ENCODE measurements around the gene FAM193A. TPM values are rescaled to one million over a fixed set of nuclear protein-coding genes. Genes with fewer than 3 reads are reported as not detected.

FAM193A gene
- total RNA-seq, 1 donor from 2014 or later, result 28.8 TPM

DNA sequence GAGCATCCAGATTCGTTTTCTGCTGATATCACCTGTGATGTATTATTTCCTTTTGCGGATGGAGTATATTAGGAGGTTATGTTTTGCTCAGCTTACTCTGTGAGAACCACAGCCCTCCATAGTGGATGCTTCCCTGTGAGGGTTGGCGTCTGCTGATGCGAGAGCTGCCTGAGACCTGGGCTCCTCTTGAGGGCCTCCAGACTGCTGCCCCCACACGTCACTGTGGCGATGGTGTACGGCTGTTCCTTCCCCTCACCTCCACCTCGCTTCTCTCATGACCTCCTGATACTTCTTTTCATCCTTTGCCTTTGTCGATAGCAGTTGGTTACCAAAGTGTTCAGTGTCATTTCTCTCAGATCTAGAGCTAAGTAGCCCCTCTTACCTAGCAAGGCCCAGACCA, 148.0 kb downstream of the FAM193A start:
- H3K4me1 Mint-ChIP-seq (ENCODE audit: low read depth, unreplicated experiment), result peaks cover 4% of the 10 kb centered on the region
- Histone ChIP-seq H3K4me3 (ENCODE audit: insufficient read depth, low read depth, low read length) (no peak overlapping the region), H3K27me3 (ENCODE audit: insufficient read depth, low read length) (no peaks in the 10 kb centered on the region), H3K36me3 (ENCODE audit: insufficient read depth, low read length) (peaks cover 10% of the 10 kb centered on the region), H3K27ac (ENCODE audit: low read depth, low read length) (no peak overlapping the region), H3K9ac (ENCODE audit: low read length) (no peak overlapping the region), H4K20me1 (ENCODE audit: insufficient read depth, low read length) (peaks cover 44% of the 10 kb centered on the region), H3K79me2 (ENCODE audit: insufficient read depth, low read length) (peaks cover 14% of the 10 kb centered on the region), H2AFZ (ENCODE audit: low read depth, low read length) (no peak overlapping the region), H3K4me1 (ENCODE audit: insufficient read depth, low read length) (no peaks in the 10 kb centered on the region), H3K4me2 (ENCODE audit: low read length) (no peak overlapping the region), H3K9me3 (ENCODE audit: insufficient read depth, low read depth, low read length) (no peaks in the 10 kb centered on the region)
- FAIRE-seq (no peak), DNase-seq (ENCODE audit: low read depth) (no peak)
- H3K27ac Mint-ChIP-seq (ENCODE audit: unreplicated experiment), result no peak overlapping the region
- peaks cover 33% of the 10 kb centered on the region for H3K36me3 Mint-ChIP-seq (ENCODE audit: low read depth, unreplicated experiment)
- no peaks in the 10 kb centered on the region for H3K9me3 Mint-ChIP-seq (ENCODE audit: unreplicated experiment)
- H3K4me3 Mint-ChIP-seq (ENCODE audit: unreplicated experiment), result no peak overlapping the region
- TF ChIP-seq, protein P1, sequence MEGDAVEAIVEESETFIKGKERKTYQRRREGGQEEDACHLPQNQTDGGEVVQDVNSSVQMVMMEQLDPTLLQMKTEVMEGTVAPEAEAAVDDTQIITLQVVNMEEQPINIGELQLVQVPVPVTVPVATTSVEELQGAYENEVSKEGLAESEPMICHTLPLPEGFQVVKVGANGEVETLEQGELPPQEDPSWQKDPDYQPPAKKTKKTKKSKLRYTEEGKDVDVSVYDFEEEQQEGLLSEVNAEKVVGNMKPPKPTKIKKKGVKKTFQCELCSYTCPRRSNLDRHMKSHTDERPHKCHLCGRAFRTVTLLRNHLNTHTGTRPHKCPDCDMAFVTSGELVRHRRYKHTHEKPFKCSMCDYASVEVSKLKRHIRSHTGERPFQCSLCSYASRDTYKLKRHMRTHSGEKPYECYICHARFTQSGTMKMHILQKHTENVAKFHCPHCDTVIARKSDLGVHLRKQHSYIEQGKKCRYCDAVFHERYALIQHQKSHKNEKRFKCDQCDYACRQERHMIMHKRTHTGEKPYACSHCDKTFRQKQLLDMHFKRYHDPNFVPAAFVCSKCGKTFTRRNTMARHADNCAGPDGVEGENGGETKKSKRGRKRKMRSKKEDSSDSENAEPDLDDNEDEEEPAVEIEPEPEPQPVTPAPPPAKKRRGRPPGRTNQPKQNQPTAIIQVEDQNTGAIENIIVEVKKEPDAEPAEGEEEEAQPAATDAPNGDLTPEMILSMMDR (IDR thresholded peaks at IDR 0.05; ENCODE audit: insufficient read depth, low read depth, low read length), result no peak
- no peak for TF ChIP-seq EZH2 (IDR thresholded peaks at IDR 0.05; ENCODE audit: insufficient read depth, low read length)
- H3K27me3 Mint-ChIP-seq (ENCODE audit: low read depth, unreplicated experiment), result no peaks in the 10 kb centered on the region

DNA sequence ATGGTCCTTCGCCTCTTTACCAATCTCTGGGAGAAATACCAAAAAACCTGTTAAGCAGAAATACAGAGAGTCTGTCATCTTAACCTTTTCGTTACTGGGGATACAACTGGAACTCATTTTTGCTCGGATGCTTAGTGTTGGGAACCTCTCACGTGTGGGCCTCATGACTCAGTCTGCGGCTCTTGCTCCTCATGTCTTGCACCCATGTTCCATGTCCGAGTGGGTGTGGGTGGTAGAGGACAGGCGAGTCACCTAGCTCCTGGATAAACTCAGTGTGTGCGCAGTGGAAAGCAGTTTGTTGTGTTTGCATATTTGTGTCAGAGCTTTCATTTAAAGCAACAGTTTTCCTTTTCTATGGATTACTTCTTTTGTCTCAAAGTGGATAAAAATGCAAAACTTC, 149.1 kb downstream of the FAM193A start:
- H3K27me3 Mint-ChIP-seq (ENCODE audit: low read depth, unreplicated experiment), result no peaks in the 10 kb centered on the region

More for the DNA sequence above, 149.1 kb downstream of the FAM193A start:
- Mint-ChIP-seq H3K9me3 (ENCODE audit: unreplicated experiment) (no peaks in the 10 kb centered on the region), H3K4me3 (ENCODE audit: unreplicated experiment) (no peak overlapping the region), H3K27ac (ENCODE audit: unreplicated experiment) (no peak overlapping the region), H3K4me1 (ENCODE audit: low read depth, unreplicated experiment) (peaks cover 4% of the 10 kb centered on the region), H3K36me3 (ENCODE audit: low read depth, unreplicated experiment) (peaks cover 38% of the 10 kb centered on the region)
- Histone ChIP-seq H3K79me2 (ENCODE audit: insufficient read depth, low read length) (peaks cover 9% of the 10 kb centered on the region), H3K9me3 (ENCODE audit: insufficient read depth, low read depth, low read length) (no peaks in the 10 kb centered on the region), H3K9ac (ENCODE audit: low read length) (no peak overlapping the region), H3K36me3 (ENCODE audit: insufficient read depth, low read length) (peaks cover 10% of the 10 kb centered on the region), H4K20me1 (ENCODE audit: insufficient read depth, low read length) (peaks cover 48% of the 10 kb centered on the region), H3K27ac (ENCODE audit: low read depth, low read length) (no peak overlapping the region), H3K4me2 (ENCODE audit: low read length) (no peak overlapping the region), H2AFZ (ENCODE audit: low read depth, low read length) (no peak overlapping the region), H3K4me3 (ENCODE audit: insufficient read depth, low read depth, low read length) (no peak overlapping the region), H3K27me3 (ENCODE audit: insufficient read depth, low read length) (no peaks in the 10 kb centered on the region), H3K4me1 (ENCODE audit: insufficient read depth, low read length) (peaks cover 4% of the 10 kb centered on the region)
- no peak for FAIRE-seq
- TF ChIP-seq, protein P1 (IDR thresholded peaks at IDR 0.05; ENCODE audit: insufficient read depth, low read depth, low read length), result no peak
- no peak for TF ChIP-seq EZH2 (IDR thresholded peaks at IDR 0.05; ENCODE audit: insufficient read depth, low read length)
- DNase-seq (ENCODE audit: low read depth), result peak; percentile 18
